NB4 (cell line): ENCODE data around the gene TMEM121.
"Not testable (repeated sequence)": the region's sequence is repeated elsewhere in the genome, so short reads cannot be mapped to it uniquely, and the experiment has no call there.

Source experiments
- TF ChIP-seq, protein P1 (sequence below): IDR thresholded peaks from one replicate; pipeline ENCODE4 v1.5.1; 2012; ENCODE audit warnings: low read depth, low read length
- TF ChIP-seq, protein P2 (sequence below): IDR thresholded peaks from 2 replicates; pipeline ENCODE4 v1.6.1; 2011; ENCODE audit warnings: low read depth, low read length

DNA sequence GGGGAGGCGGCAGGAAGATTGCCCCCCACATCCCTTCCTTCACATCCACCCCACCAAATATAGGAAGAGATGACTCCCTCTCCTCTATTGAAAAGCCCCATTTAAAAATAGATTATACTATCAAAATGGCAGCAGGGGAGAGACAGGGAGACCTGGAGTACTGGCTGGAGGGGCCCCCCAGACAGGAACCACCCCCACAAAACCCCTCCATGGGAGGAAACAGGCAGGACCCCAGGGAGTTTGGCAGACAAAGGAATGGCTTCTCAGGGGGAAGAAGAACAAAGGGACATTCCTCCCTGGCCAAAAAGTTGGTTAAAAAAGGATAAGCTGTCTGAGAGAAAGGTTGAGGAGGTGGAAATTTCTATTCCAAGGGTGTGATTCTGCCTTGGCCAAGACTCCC is 19.3 kb downstream of the TMEM121 start:
- TF ChIP-seq, protein P1, sequence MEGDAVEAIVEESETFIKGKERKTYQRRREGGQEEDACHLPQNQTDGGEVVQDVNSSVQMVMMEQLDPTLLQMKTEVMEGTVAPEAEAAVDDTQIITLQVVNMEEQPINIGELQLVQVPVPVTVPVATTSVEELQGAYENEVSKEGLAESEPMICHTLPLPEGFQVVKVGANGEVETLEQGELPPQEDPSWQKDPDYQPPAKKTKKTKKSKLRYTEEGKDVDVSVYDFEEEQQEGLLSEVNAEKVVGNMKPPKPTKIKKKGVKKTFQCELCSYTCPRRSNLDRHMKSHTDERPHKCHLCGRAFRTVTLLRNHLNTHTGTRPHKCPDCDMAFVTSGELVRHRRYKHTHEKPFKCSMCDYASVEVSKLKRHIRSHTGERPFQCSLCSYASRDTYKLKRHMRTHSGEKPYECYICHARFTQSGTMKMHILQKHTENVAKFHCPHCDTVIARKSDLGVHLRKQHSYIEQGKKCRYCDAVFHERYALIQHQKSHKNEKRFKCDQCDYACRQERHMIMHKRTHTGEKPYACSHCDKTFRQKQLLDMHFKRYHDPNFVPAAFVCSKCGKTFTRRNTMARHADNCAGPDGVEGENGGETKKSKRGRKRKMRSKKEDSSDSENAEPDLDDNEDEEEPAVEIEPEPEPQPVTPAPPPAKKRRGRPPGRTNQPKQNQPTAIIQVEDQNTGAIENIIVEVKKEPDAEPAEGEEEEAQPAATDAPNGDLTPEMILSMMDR = not testable (repeated sequence)
- TF ChIP-seq, protein P2, sequence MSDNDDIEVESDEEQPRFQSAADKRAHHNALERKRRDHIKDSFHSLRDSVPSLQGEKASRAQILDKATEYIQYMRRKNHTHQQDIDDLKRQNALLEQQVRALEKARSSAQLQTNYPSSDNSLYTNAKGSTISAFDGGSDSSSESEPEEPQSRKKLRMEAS = not testable (repeated sequence)
